HepG2 (cell line): ENCODE results near the gene TAS2R39. TPM values are rescaled to one million over a fixed set of nuclear protein-coding genes. Genes with fewer than 3 reads are reported as not detected.

Experiments used
- ARID3A ChIP-seq: IDR thresholded peaks from 2 replicates; pipeline ENCODE4 v1.6.1; 2012; ENCODE audit warnings: low read depth, low read length, improper control_type of control experiment
- CEBPG ChIP-seq: IDR thresholded peaks from 2 replicates; pipeline ENCODE4 v1.6.1; 2016
- DNMT3B ChIP-seq: conservative IDR thresholded peaks from 2 replicates; pipeline ENCODE4 v1.6.1; 2016; ENCODE audit warnings: missing biosample characterization, control low read depth
- E2F2 ChIP-seq: sonication (generic); formaldehyde crosslinking; IDR thresholded peaks from 2 replicates; pipeline ENCODE4 v1.4.0; 2020; ENCODE audit warnings: missing genetic modification reagents, borderline replicate concordance
- HMGXB4 ChIP-seq, 2 experiments: sonication (generic) in 1 of 2; formaldehyde crosslinking in 1 of 2; IDR thresholded peaks; 2 replicates each; pipeline versions ENCODE4 v1.4.0 to v1.6.1; 2018 to 2020; ENCODE audit warnings: missing genetic modification reagents in 2 of 2, borderline replicate concordance in 1 of 2, low read depth in 1 of 2, mild to moderate bottlenecking in 1 of 2, missing biosample characterization in 1 of 2
- HNF1B ChIP-seq: sonication (generic); formaldehyde crosslinking; IDR thresholded peaks from 2 replicates; pipeline ENCODE4 v1.5.1; 2020; ENCODE audit warnings: mild to moderate bottlenecking, moderate library complexity, missing genetic modification reagents
- IRF2 ChIP-seq: IDR thresholded peaks from 2 replicates; pipeline ENCODE4 v1.6.1; 2018; ENCODE audit warnings: missing genetic modification reagents, missing compliant biosample characterization
- KDM1A ChIP-seq: IDR thresholded peaks from 2 replicates; pipeline ENCODE4 v1.6.1; 2016; ENCODE audit warnings: missing compliant biosample characterization
- MIXL1 ChIP-seq: IDR thresholded peaks from 2 replicates; pipeline ENCODE4 v1.6.1; 2016
- PATZ1 ChIP-seq: sonication (generic); formaldehyde crosslinking; IDR thresholded peaks from 2 replicates; pipeline ENCODE4 v1.4.0; 2020; ENCODE audit warnings: missing genetic modification reagents
- RAD21 ChIP-seq: fragments of 450-650 bp; formaldehyde crosslinking; IDR thresholded peaks from 2 replicates; pipeline ENCODE4 v1.5.0; 2020; ENCODE audit warnings: mild to moderate bottlenecking
- SMC3 ChIP-seq: IDR thresholded peaks from 2 replicates; pipeline ENCODE4 v1.6.1; 2011; ENCODE audit warnings: low read length, improper control_type of control experiment
- STAG1 ChIP-seq: sonication (generic); formaldehyde crosslinking; IDR thresholded peaks from 2 replicates; pipeline ENCODE4 v1.4.0; 2020; ENCODE audit warnings: missing genetic modification reagents
- ZNF207 ChIP-seq: fragments of 450-650 bp; IDR thresholded peaks from 2 replicates; pipeline ENCODE4 v1.6.1; 2016; ENCODE audit warnings: antibody characterized with exemption, borderline replicate concordance
- polyA plus RNA-seq, 8 experiments: library from polyadenylated mRNA; depleted of rRNA in 3 of 8; stranded (reverse) in 7 of 8; unstranded in 1 of 8; fragments of >200 nt; fragmentation: Illumina TruSeq in 4 of 8; extraction: Trizol in 4 of 8; gene quantifications; 2 replicates each; pipeline versions ENCODE4 v1.2.1 to v1.2.3, GENCODE V29; 2011 to 2016; ENCODE audit warnings: low read depth in 4 of 8, missing spikeins in 1 of 8, mixed read lengths in 1 of 8; ENCODE audit not compliant: insufficient read depth in 1 of 8
- total RNA-seq, 5 experiments: library from RNA; depleted of rRNA; stranded (reverse); fragments of >200 nt; fragmentation: Illumina TruSeq; extraction: Trizol; gene quantifications; 2 replicates each; pipeline ENCODE4 v1.2.3, GENCODE V29; 2016; ENCODE audit warnings: low read depth in 1 of 5

The TAS2R39 gene
- total and polyA plus RNA-seq, 2 of the 13 experiments (the other 11 are each of a cell fraction or from before 2014, with no cell fraction given): not detected

GRCh38 chr7:143214789-143215679 is 31.8 kb downstream of the TAS2R39 start (continued):
- TF ChIP-seq ARID3A (0 out of 2 replicates have a peak, but pooled peaks have one; percentile 51), E2F2 (no peak), KDM1A (CRISPR knock-in tag) (no peak), MIXL1 (CRISPR knock-in tag) (peak; percentile 88), HMGXB4 (CRISPR knock-in tag; IDR thresholded peaks at IDR 0.05; ENCODE audit: borderline replicate concordance in 1 of 2, low read depth in 1 of 2) (peak; percentile 50 to 79; a peak in 2 of 4 replicates), HNF1B (CRISPR knock-in tag) (no peak), RAD21 (CRISPR knock-in tag) (peak; percentile 92), DNMT3B (CRISPR knock-in tag) (0 out of 2 replicates have a peak, but pooled peaks have one; percentile 45), PATZ1 (CRISPR knock-in tag) (0 out of 2 replicates have a peak, but pooled peaks have one; percentile 19), ZNF207 (no peak), CEBPG (CRISPR knock-in tag) (no peak), IRF2 (CRISPR knock-in tag) (0 out of 2 replicates have a peak, but pooled peaks have one; percentile 40), SMC3 (peak; percentile 99), STAG1 (CRISPR knock-in tag) (peak; percentile 97)
